HCT116 (cell line): ENCODE measurements around the gene GABPB2. TPM values are rescaled to one million over a fixed set of nuclear protein-coding genes. Genes with fewer than 3 reads are reported as not detected.
A peak's percentile ranks its signal among the peaks of the same experiment; 100 is the strongest.

ENCODE experiments used
- CEBPB ChIP-seq: IDR thresholded peaks from 2 replicates; pipeline ENCODE4 v1.6.1; 2012; ENCODE audit warnings: low read depth
- CTCF ChIP-seq, 3 experiments: fragments of 200-600 bp in 1 of 3; sonication (generic) in 1 of 3; IDR thresholded peaks in 2 of 3; conservative IDR thresholded peaks in 1 of 3; 2 replicates each; pipeline ENCODE4 v1.5.1; 2012 to 2017; ENCODE audit warnings: low read depth in 2 of 3, low read length in 2 of 3, antibody characterized with exemption in 1 of 3, borderline replicate concordance in 1 of 3, control low read depth in 1 of 3, mild to moderate bottlenecking in 1 of 3, mixed read lengths in 1 of 3, mixed run types in 1 of 3, moderate library complexity in 1 of 3; ENCODE audit not compliant: insufficient read depth in 1 of 3
- EZH2 ChIP-seq: fragments of 200-600 bp; sonication (generic); IDR thresholded peaks from 2 replicates; pipeline ENCODE4 v1.6.1; 2017; ENCODE audit warnings: antibody characterized with exemption, mixed run types
- EZH2phosphoT487 ChIP-seq: fragments of 200-600 bp; IDR thresholded peaks from 2 replicates; pipeline ENCODE4 v1.6.1; 2018; ENCODE audit warnings: antibody characterized with exemption, borderline replicate concordance
- POLR2AphosphoS5 ChIP-seq: IDR thresholded peaks from 2 replicates; pipeline ENCODE4 v1.6.1; 2011; ENCODE audit warnings: mild to moderate bottlenecking, low read depth, low read length, moderate library complexity
- REST ChIP-seq: IDR thresholded peaks from 2 replicates; pipeline ENCODE4 v1.6.1; 2012; ENCODE audit warnings: low read depth
- SIN3A ChIP-seq: IDR thresholded peaks from 2 replicates; pipeline ENCODE4 v1.6.1; 2012; ENCODE audit warnings: low read depth
- SRF ChIP-seq: IDR thresholded peaks from 2 replicates; pipeline ENCODE4 v1.6.1; 2012; ENCODE audit warnings: low read depth
- ZFX ChIP-seq: fragments of 450-650 bp; IDR thresholded peaks from 2 replicates; pipeline ENCODE4 v1.6.1; 2017
- total RNA-seq: library from RNA; stranded (reverse); gene quantifications from one replicate; pipeline ENCODE4 v1.2.1, GENCODE V29; 2021; ENCODE audit not compliant: unreplicated experiment

GABPB2 gene
- total RNA-seq, 1 experiment from 2014 or later: 7.7 TPM

GRCh38 chr1:151059109-151060006, 11.2 kb upstream of the GABPB2 start, which contains the start of gene CDC42SE1 (continued):
- TF ChIP-seq SRF: no peak
- TF ChIP-seq SIN3A: peak; percentile 67; the same call in 1 of the 2 replicates
- TF ChIP-seq EZH2phosphoT487: no peak
- peak; percentile 39 for TF ChIP-seq ZFX
- no peak for TF ChIP-seq REST
- TF ChIP-seq POLR2AphosphoS5: peak; percentile 90
- peak in 2 of 3 experiments; percentile 70 to 79; a peak in 5 of 6 replicates for TF ChIP-seq CTCF (IDR thresholded peaks at IDR 0.05 in 2 of 3, conservative IDR thresholded peaks at IDR 0.05 in 1 of 3; ENCODE audit: borderline replicate concordance in 1 of 3, insufficient read depth in 1 of 3, low read depth in 2 of 3, low read length in 2 of 3)
- TF ChIP-seq CEBPB: peak; percentile 99
- no peak for TF ChIP-seq EZH2
